HepG2 (cell line): Measurements from ENCODE around the gene KRCC1. TPM values are rescaled to one million over a fixed set of nuclear protein-coding genes. Genes with fewer than 3 reads are reported as not detected.

Source experiments
- FLYWCH1 ChIP-seq: sonication (generic); formaldehyde crosslinking; IDR thresholded peaks from 2 replicates; pipeline ENCODE4 v1.8.1; 2023; ENCODE audit warnings: mild to moderate bottlenecking, missing genetic modification reagents
- HIC2 ChIP-seq: sonication (generic); formaldehyde crosslinking; IDR thresholded peaks from 2 replicates; pipeline ENCODE4 v1.9.0; 2022; ENCODE audit warnings: low read depth, missing genetic modification reagents
- HNRNPUL1 ChIP-seq: fragments of 200-400 bp; formaldehyde crosslinking; IDR thresholded peaks from 2 replicates; pipeline ENCODE4 v1.6.1; 2017; ENCODE audit warnings: low read depth, mild to moderate bottlenecking, low read length, moderate library complexity
- IRX3 ChIP-seq: sonication (generic); formaldehyde crosslinking; IDR thresholded peaks from 2 replicates; pipeline ENCODE4 v1.8.1; 2023; ENCODE audit warnings: mild to moderate bottlenecking, low read depth, missing genetic modification reagents, borderline replicate concordance
- RNF2 ChIP-seq: fragments of 450-650 bp; conservative IDR thresholded peaks from 2 replicates; pipeline ENCODE4 v1.6.1; 2016; ENCODE audit warnings: low read depth
- SCMH1 ChIP-seq: sonication (generic); formaldehyde crosslinking; IDR thresholded peaks from 2 replicates; pipeline ENCODE4 v1.9.0; 2021; ENCODE audit warnings: missing genetic modification reagents, mild to moderate bottlenecking, borderline replicate concordance
- SMC3 ChIP-seq: IDR thresholded peaks from 2 replicates; pipeline ENCODE4 v1.6.1; 2011; ENCODE audit warnings: low read length, improper control_type of control experiment
- SOX13 ChIP-seq, 3 experiments: fragments of 450-650 bp in 1 of 3; sonication (generic) in 1 of 3; formaldehyde crosslinking in 1 of 3; IDR thresholded peaks in 2 of 3; conservative IDR thresholded peaks in 1 of 3; 2 replicates each; pipeline versions ENCODE4 v1.5.0 to v1.6.1; 2016 to 2020; ENCODE audit warnings: antibody characterized with exemption in 1 of 3, mild to moderate bottlenecking in 1 of 3, missing compliant biosample characterization in 1 of 3, missing genetic modification reagents in 1 of 3, moderate library complexity in 1 of 3
- SP2 ChIP-seq: sonication (generic); formaldehyde crosslinking; IDR thresholded peaks from 2 replicates; pipeline ENCODE4 v1.5.1; 2020; ENCODE audit warnings: mild to moderate bottlenecking, missing genetic modification reagents
- TEAD3 ChIP-seq: optimal IDR thresholded peaks from 2 replicates; pipeline ENCODE3; 2016; ENCODE audit warnings: borderline replicate concordance
- THYN1 ChIP-seq: sonication (generic); formaldehyde crosslinking; IDR thresholded peaks from 2 replicates; pipeline ENCODE4 v1.8.1; 2023; ENCODE audit warnings: low read depth, mild to moderate bottlenecking, moderate library complexity, missing genetic modification reagents, borderline replicate concordance
- TSC22D2 ChIP-seq: sonication (generic); formaldehyde crosslinking; IDR thresholded peaks from 2 replicates; pipeline ENCODE4 v1.5.1; 2020; ENCODE audit warnings: missing genetic modification reagents, mild to moderate bottlenecking, borderline replicate concordance
- ZBTB34 ChIP-seq: sonication (generic); formaldehyde crosslinking; IDR thresholded peaks from 2 replicates; pipeline ENCODE4 v1.8.0; 2022; ENCODE audit warnings: mild to moderate bottlenecking, missing genetic modification reagents
- ZNF331 ChIP-seq: sonication (generic); formaldehyde crosslinking; IDR thresholded peaks from 2 replicates; pipeline ENCODE4 v1.4.0; 2020; ENCODE audit warnings: missing genetic modification reagents
- ZNF468 ChIP-seq: sonication (generic); formaldehyde crosslinking; IDR thresholded peaks from 2 replicates; pipeline ENCODE4 v1.8.0; 2022; ENCODE audit warnings: mild to moderate bottlenecking, moderate library complexity, missing genetic modification reagents
- ZNF558 ChIP-seq: sonication (generic); formaldehyde crosslinking; IDR thresholded peaks from 2 replicates; pipeline ENCODE4 v1.9.0; 2022; ENCODE audit warnings: mild to moderate bottlenecking, missing genetic modification reagents, borderline replicate concordance
- ZNF619 ChIP-seq: sonication (generic); formaldehyde crosslinking; IDR thresholded peaks from 2 replicates; pipeline ENCODE4 v1.4.0; 2020; ENCODE audit warnings: mild to moderate bottlenecking, missing genetic modification reagents
- ZNF7 ChIP-seq: IDR thresholded peaks from 2 replicates; pipeline ENCODE4 v1.6.1; 2016; ENCODE audit warnings: missing biosample characterization, missing genetic modification reagents
- ZNF792 ChIP-seq: IDR thresholded peaks from 2 replicates; pipeline ENCODE4 v1.6.1; 2016
- polyA plus RNA-seq, 8 experiments: library from polyadenylated mRNA; depleted of rRNA in 3 of 8; stranded (reverse) in 7 of 8; unstranded in 1 of 8; fragments of >200 nt; fragmentation: Illumina TruSeq in 4 of 8; extraction: Trizol in 4 of 8; gene quantifications; 2 replicates each; pipeline versions ENCODE4 v1.2.1 to v1.2.3, GENCODE V29; 2011 to 2016; ENCODE audit warnings: low read depth in 4 of 8, missing spikeins in 1 of 8, mixed read lengths in 1 of 8; ENCODE audit not compliant: insufficient read depth in 1 of 8
- total RNA-seq, 5 experiments: library from RNA; depleted of rRNA; stranded (reverse); fragments of >200 nt; fragmentation: Illumina TruSeq; extraction: Trizol; gene quantifications; 2 replicates each; pipeline ENCODE4 v1.2.3, GENCODE V29; 2016; ENCODE audit warnings: low read depth in 1 of 5
- TF ChIP-seq, protein P1 (sequence below): sonication (generic); formaldehyde crosslinking; IDR thresholded peaks from 2 replicates; pipeline ENCODE4 v1.4.0; 2020; ENCODE audit warnings: low read depth, mild to moderate bottlenecking, missing genetic modification reagents
- TF ChIP-seq, protein P2 (sequence below): sonication (generic); formaldehyde crosslinking; IDR thresholded peaks from 2 replicates; pipeline ENCODE4 v1.5.1; 2020; ENCODE audit warnings: mild to moderate bottlenecking, missing genetic modification reagents, borderline replicate concordance

KRCC1 gene
- total and polyA plus RNA-seq, 2 of the 13 experiments (the other 11 are each of a cell fraction or from before 2014, with no cell fraction given), result 6.5 to 7.7 TPM

DNA sequence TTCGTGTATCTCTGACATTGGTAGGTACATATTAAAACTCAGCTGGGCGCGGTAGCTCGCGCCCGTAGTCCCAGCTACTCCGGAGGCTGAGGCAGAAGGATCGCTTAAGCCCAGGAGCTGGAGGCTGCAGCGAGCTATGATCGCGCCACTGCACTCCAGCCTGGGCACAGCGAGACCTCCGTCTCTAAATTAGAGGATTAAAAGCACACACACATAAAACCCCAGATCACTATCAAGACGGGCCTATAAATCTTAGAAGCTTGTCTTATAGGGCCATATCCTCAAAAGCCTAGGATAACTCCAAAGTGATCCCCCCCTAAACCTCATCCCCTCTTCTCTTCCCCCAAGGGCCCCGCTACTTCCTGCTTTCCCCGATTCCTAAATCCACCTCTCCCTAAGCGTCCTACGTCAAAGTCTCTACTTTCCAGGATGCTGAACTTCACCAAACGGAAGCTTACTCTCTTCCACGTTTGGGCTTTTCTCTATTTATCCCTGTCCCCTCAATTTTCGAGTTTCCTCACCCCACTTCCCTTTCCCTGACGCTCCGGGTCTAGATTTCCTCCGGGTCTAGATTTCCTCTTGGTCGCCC is 707 bp downstream of the KRCC1 start (continued):
- no peak for TF ChIP-seq FLYWCH1 (CRISPR knock-in tag)
- TF ChIP-seq ZNF792 (CRISPR knock-in tag), result no peak
- TF ChIP-seq SMC3, result no peak
- TF ChIP-seq TEAD3, result no peak
- TF ChIP-seq TSC22D2, result no peak
- TF ChIP-seq RNF2, result no peak
- no peak for TF ChIP-seq SP2 (CRISPR knock-in tag)
- TF ChIP-seq ZNF558, result no peak
- TF ChIP-seq ZNF331 (CRISPR knock-in tag), result no peak
- TF ChIP-seq HIC2 (CRISPR knock-in tag), result no peak
- TF ChIP-seq ZNF619 (CRISPR knock-in tag), result 0 out of 2 replicates have a peak, but pooled peaks have one; percentile 10
- TF ChIP-seq, protein P1, sequence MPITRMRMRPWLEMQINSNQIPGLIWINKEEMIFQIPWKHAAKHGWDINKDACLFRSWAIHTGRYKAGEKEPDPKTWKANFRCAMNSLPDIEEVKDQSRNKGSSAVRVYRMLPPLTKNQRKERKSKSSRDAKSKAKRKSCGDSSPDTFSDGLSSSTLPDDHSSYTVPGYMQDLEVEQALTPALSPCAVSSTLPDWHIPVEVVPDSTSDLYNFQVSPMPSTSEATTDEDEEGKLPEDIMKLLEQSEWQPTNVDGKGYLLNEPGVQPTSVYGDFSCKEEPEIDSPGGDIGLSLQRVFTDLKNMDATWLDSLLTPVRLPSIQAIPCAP (CRISPR knock-in tag), result no peak
- TF ChIP-seq THYN1 (CRISPR knock-in tag), result no peak
- no peak for TF ChIP-seq SOX13 (IDR thresholded peaks at IDR 0.05)
- no peak for TF ChIP-seq SOX13 (CRISPR knock-in tag; conservative IDR thresholded peaks at IDR 0.05 in 1 of 2, IDR thresholded peaks at IDR 0.05 in 1 of 2)
- TF ChIP-seq ZBTB34 (CRISPR knock-in tag), result 0 out of 2 replicates have a peak, but pooled peaks have one; percentile 35
- TF ChIP-seq HNRNPUL1, result no peak
- no peak for TF ChIP-seq ZNF7 (CRISPR knock-in tag)
- TF ChIP-seq ZNF468 (CRISPR knock-in tag), result no peak
- TF ChIP-seq IRX3 (CRISPR knock-in tag), result no peak
- no peak for TF ChIP-seq SCMH1 (CRISPR knock-in tag)
- TF ChIP-seq, protein P2, sequence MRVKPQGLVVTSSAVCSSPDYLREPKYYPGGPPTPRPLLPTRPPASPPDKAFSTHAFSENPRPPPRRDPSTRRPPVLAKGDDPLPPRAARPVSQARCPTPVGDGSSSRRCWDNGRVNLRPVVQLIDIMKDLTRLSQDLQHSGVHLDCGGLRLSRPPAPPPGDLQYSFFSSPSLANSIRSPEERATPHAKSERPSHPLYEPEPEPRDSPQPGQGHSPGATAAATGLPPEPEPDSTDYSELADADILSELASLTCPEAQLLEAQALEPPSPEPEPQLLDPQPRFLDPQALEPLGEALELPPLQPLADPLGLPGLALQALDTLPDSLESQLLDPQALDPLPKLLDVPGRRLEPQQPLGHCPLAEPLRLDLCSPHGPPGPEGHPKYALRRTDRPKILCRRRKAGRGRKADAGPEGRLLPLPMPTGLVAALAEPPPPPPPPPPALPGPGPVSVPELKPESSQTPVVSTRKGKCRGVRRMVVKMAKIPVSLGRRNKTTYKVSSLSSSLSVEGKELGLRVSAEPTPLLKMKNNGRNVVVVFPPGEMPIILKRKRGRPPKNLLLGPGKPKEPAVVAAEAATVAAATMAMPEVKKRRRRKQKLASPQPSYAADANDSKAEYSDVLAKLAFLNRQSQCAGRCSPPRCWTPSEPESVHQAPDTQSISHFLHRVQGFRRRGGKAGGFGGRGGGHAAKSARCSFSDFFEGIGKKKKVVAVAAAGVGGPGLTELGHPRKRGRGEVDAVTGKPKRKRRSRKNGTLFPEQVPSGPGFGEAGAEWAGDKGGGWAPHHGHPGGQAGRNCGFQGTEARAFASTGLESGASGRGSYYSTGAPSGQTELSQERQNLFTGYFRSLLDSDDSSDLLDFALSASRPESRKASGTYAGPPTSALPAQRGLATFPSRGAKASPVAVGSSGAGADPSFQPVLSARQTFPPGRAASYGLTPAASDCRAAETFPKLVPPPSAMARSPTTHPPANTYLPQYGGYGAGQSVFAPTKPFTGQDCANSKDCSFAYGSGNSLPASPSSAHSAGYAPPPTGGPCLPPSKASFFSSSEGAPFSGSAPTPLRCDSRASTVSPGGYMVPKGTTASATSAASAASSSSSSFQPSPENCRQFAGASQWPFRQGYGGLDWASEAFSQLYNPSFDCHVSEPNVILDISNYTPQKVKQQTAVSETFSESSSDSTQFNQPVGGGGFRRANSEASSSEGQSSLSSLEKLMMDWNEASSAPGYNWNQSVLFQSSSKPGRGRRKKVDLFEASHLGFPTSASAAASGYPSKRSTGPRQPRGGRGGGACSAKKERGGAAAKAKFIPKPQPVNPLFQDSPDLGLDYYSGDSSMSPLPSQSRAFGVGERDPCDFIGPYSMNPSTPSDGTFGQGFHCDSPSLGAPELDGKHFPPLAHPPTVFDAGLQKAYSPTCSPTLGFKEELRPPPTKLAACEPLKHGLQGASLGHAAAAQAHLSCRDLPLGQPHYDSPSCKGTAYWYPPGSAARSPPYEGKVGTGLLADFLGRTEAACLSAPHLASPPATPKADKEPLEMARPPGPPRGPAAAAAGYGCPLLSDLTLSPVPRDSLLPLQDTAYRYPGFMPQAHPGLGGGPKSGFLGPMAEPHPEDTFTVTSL (CRISPR knock-in tag), result no peak
